ENCODE results near the gene FAP.

Gene FAP

GRCh38 chr2:162143969-162144368 lies 99.3 kb downstream of the FAP start (continued):
- TF ChIP-seq ZNF629 (tag by site-specific recombination; IDR thresholded peaks at IDR 0.05) (no peak), ZNF610 (tag by site-specific recombination; IDR thresholded peaks at IDR 0.05; ENCODE audit: borderline replicate concordance) (no peak), ZNF777 (tag by site-specific recombination; IDR thresholded peaks at IDR 0.05; ENCODE audit: borderline replicate concordance) (no peak), ZFP3 (tag by site-specific recombination; IDR thresholded peaks at IDR 0.05; ENCODE audit: low read depth) (no peak), ZNF16 (tag by site-specific recombination; IDR thresholded peaks at IDR 0.05; ENCODE audit: low read depth) (no peak)

DNA sequence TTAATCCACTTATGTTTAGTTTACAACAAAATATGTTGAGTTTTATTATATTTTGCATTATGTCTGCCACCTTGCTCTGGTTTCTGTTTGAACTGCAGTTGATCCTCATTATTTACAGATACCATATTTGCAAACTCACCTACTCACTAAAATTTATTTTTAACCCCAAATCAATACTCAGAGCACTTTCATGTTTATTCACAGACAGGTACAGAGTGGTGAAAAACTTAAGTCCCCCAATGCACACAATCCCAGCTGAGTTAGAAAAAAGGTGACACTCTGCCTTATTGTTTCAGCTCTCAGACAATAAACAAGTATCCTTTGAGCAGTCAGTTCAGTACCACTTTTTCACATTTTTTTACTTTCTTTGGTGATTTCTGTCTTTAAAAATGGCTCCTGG lies 104.9 kb downstream of the FAP start:
- CTCF ChIA-PET: interaction anchor here (2.3 kb wide), 1 partner anchor 15 kb away, joined by 7 read pairs; no protein-coding TSS in a partner anchor

DNA sequence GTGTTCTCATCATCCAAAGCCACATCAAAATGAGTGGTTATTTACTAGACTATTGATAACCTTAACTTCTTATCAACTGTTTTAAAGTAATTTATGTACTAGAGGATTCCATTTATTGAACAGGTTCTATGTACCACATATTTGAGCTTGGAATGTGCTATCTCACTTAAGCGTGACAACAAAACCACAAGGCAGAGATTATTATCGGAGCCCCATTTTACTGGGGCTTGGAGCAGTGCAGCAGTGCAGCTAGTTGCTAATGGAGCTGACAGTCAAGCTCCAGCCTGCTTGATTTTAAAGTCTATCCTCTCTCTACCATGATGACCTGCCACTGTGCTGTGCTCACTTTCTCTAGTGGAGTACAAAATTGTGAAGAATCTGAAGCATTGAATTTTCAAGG lies 115.8 kb downstream of the FAP start:
- Histone ChIP-seq H3K4me3 (ENCODE audit: low read depth, low read length) (no peak overlapping the region), H3K9me3 (ENCODE audit: control insufficient read depth, insufficient read depth, low read depth, low read length) (no peaks in the 10 kb centered on the region), H3K36me3 (ENCODE audit: control insufficient read depth in 2 of 2, insufficient read depth in 1 of 2, low read length in 2 of 2) (no peaks in the 10 kb centered on the region), H3K4me1 (ENCODE audit: control insufficient read depth, insufficient read depth, low read length) (no peaks in the 10 kb centered on the region), H3K27ac (ENCODE audit: extremely low read depth, low read depth, low read length) (no peak overlapping the region)
- ChIA-PET CTCF (interaction anchor here (0.6 to 5.1 kb wide), 6 partner anchors 10 to 579 kb away, joined by 3 to 34 read pairs (median 4); partner anchors contain the start of gene GCA), POLR2A (no interaction called here)
- TF ChIP-seq ZBTB20 (tag by site-specific recombination; IDR thresholded peaks at IDR 0.05) (no peak), ZNF335 (tag by site-specific recombination; conservative IDR thresholded peaks at IDR 0.05) (no peak), PRDM1 (tag by site-specific recombination; IDR thresholded peaks at IDR 0.05) (no peak), ZNF654 (tag by site-specific recombination; IDR thresholded peaks at IDR 0.05; ENCODE audit: low read depth) (no peak), ZBTB21 (tag by site-specific recombination; IDR thresholded peaks at IDR 0.05) (no peak), ZBTB7A (tag by site-specific recombination; IDR thresholded peaks at IDR 0.05; ENCODE audit: low read depth) (no peak), ZNF133 (tag by site-specific recombination; IDR thresholded peaks at IDR 0.05) (no peak), ZFP69B (tag by site-specific recombination; IDR thresholded peaks at IDR 0.05) (no peak), ZNF350 (tag by site-specific recombination; IDR thresholded peaks at IDR 0.05) (no peak), ZFP3 (tag by site-specific recombination; IDR thresholded peaks at IDR 0.05; ENCODE audit: low read depth) (no peak), ZNF560 (tag by site-specific recombination; IDR thresholded peaks at IDR 0.05; ENCODE audit: borderline replicate concordance) (no peak), ZSCAN4 (tag by site-specific recombination; IDR thresholded peaks at IDR 0.05) (no peak)

More for the DNA sequence above, 104.9 kb downstream of the FAP start:
- H3K4me3 ChIP-seq (ENCODE audit: low read depth, low read length): no peak overlapping the region
- no peaks in the 10 kb centered on the region for H3K4me1 ChIP-seq (ENCODE audit: control insufficient read depth, insufficient read depth, low read length)
- no peaks in the 10 kb centered on the region for H3K36me3 ChIP-seq (ENCODE audit: control insufficient read depth in 2 of 2, insufficient read depth in 1 of 2, low read length in 2 of 2)
- H3K27ac ChIP-seq (ENCODE audit: extremely low read depth, low read depth, low read length): no peak overlapping the region
- H3K9me3 ChIP-seq (ENCODE audit: control insufficient read depth, insufficient read depth, low read depth, low read length): no peaks in the 10 kb centered on the region
- POLR2A ChIA-PET: no interaction called here
- TF ChIP-seq ZNF585B (tag by site-specific recombination; IDR thresholded peaks at IDR 0.05) (no peak), BCL11A (tag by site-specific recombination; IDR thresholded peaks at IDR 0.05; ENCODE audit: low read depth) (no peak), ZSCAN16 (tag by site-specific recombination; IDR thresholded peaks at IDR 0.05) (no peak), ZNF777 (tag by site-specific recombination; IDR thresholded peaks at IDR 0.05; ENCODE audit: borderline replicate concordance) (no peak), ZNF521 (tag by site-specific recombination; IDR thresholded peaks at IDR 0.05) (no peak), BCL11B (tag by site-specific recombination; IDR thresholded peaks at IDR 0.05; ENCODE audit: low read depth) (no peak), ZNF292 (tag by site-specific recombination; IDR thresholded peaks at IDR 0.05; ENCODE audit: borderline replicate concordance, low read depth) (no peak), ZNF214 (tag by site-specific recombination; IDR thresholded peaks at IDR 0.05; ENCODE audit: borderline replicate concordance) (no peak), AEBP2 (tag by site-specific recombination; IDR thresholded peaks at IDR 0.05; ENCODE audit: borderline replicate concordance) (no peak), ZNF394 (tag by site-specific recombination; IDR thresholded peaks at IDR 0.05; ENCODE audit: borderline replicate concordance) (no peak), ZFP69B (tag by site-specific recombination; IDR thresholded peaks at IDR 0.05) (no peak), SCRT1 (tag by site-specific recombination; IDR thresholded peaks at IDR 0.05; ENCODE audit: borderline replicate concordance) (no peak)
- TF ChIP-seq, protein P1, sequence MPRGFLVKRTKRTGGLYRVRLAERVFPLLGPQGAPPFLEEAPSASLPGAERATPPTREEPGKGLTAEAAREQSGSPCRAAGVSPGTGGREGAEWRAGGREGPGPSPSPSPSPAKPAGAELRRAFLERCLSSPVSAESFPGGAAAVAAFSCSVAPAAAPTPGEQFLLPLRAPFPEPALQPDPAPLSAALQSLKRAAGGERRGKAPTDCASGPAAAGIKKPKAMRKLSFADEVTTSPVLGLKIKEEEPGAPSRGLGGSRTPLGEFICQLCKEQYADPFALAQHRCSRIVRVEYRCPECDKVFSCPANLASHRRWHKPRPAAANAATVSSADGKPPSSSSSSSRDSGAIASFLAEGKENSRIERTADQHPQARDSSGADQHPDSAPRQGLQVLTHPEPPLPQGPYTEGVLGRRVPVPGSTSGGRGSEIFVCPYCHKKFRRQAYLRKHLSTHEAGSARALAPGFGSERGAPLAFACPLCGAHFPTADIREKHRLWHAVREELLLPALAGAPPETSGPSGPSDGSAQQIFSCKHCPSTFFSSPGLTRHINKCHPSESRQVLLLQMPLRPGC (tag by site-specific recombination; IDR thresholded peaks at IDR 0.05): no peak
- TF ChIP-seq, protein P2, sequence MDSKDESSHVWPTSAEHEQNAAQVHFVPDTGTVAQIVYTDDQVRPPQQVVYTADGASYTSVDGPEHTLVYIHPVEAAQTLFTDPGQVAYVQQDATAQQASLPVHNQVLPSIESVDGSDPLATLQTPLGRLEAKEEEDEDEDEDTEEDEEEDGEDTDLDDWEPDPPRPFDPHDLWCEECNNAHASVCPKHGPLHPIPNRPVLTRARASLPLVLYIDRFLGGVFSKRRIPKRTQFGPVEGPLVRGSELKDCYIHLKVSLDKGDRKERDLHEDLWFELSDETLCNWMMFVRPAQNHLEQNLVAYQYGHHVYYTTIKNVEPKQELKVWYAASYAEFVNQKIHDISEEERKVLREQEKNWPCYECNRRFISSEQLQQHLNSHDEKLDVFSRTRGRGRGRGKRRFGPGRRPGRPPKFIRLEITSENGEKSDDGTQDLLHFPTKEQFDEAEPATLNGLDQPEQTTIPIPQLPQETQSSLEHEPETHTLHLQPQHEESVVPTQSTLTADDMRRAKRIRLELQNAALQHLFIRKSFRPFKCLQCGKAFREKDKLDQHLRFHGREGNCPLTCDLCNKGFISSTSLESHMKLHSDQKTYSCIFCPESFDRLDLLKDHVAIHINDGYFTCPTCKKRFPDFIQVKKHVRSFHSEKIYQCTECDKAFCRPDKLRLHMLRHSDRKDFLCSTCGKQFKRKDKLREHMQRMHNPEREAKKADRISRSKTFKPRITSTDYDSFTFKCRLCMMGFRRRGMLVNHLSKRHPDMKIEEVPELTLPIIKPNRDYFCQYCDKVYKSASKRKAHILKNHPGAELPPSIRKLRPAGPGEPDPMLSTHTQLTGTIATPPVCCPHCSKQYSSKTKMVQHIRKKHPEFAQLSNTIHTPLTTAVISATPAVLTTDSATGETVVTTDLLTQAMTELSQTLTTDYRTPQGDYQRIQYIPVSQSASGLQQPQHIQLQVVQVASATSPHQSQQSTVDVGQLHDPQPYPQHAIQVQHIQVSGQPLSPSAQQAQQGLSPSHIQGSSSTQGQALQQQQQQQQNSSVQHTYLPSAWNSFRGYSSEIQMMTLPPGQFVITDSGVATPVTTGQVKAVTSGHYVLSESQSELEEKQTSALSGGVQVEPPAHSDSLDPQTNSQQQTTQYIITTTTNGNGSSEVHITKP (tag by site-specific recombination; IDR thresholded peaks at IDR 0.05): no peak

Data from HEK293 (cell line).